ENCODE results near the gene JUNB. TPM values are rescaled to one million over a fixed set of nuclear protein-coding genes. Genes with fewer than 3 reads are reported as not detected.

The JUNB gene
- total RNA-seq, 1 experiment from 2014 or later, result 125 TPM

- H3K36me3 ChIP-seq, result no peaks in the 10 kb centered on the region
- DNase-seq, result no peak
- no peaks in the 10 kb centered on the region for H3K27me3 ChIP-seq
- H3K4me3 ChIP-seq, result no peak overlapping the region
- H3K9me3 ChIP-seq, result no peaks in the 10 kb centered on the region
These were observed 6.3 kb upstream of the JUNB start for GRCh38 chr19:12784871-12785430.

GRCh38 chr19:12785431-12786031, 5.8 kb upstream of the JUNB start:
- Histone ChIP-seq H3K36me3 (no peaks in the 10 kb centered on the region), H3K4me3 (no peak overlapping the region), H3K9me3 (no peaks in the 10 kb centered on the region), H3K27me3 (no peaks in the 10 kb centered on the region)
- DNase-seq, result peak; percentile 37

- no peaks in the 10 kb centered on the region for H3K9me3 ChIP-seq
- H3K4me3 ChIP-seq, result no peak overlapping the region
- no peaks in the 10 kb centered on the region for H3K27me3 ChIP-seq
- no peaks in the 10 kb centered on the region for H3K36me3 ChIP-seq
- DNase-seq, result peak; percentile 84
These were observed 5.0 kb upstream of the JUNB start for GRCh38 chr19:12786141-12786870.

- no peaks in the 10 kb centered on the region for H3K9me3 ChIP-seq
- peaks cover 2% of the 10 kb centered on the region for H3K36me3 ChIP-seq
- DNase-seq, result no peak
- no peak overlapping the region for H3K4me3 ChIP-seq
- H3K27me3 ChIP-seq, result no peaks in the 10 kb centered on the region
These were observed 4.3 kb upstream of the JUNB start for GRCh38 chr19:12786952-12787351.

- Histone ChIP-seq H3K27me3 (no peaks in the 10 kb centered on the region), H3K4me3 (no peak overlapping the region), H3K9me3 (no peaks in the 10 kb centered on the region), H3K36me3 (peaks cover 7% of the 10 kb centered on the region)
- DNase-seq, result no peak
These were observed 3.8 kb upstream of the JUNB start for GRCh38 chr19:12787458-12787857.

- DNase-seq, result no peak
- H3K27me3 ChIP-seq, result no peaks in the 10 kb centered on the region
- peak overlapping the region; percentile 37 for H3K4me3 ChIP-seq
These were observed 3.1 kb upstream of the JUNB start for GRCh38 chr19:12788042-12788681.

GRCh38 chr19:12788682-12789097, 2.6 kb upstream of the JUNB start:
- Histone ChIP-seq H3K36me3 (peaks cover 16% of the 10 kb centered on the region), H3K4me3 (peak overlapping the region; percentile 37), H3K27me3 (no peaks in the 10 kb centered on the region), H3K9me3 (no peaks in the 10 kb centered on the region)
- peak; percentile 96 for DNase-seq

More at GRCh38 chr19:12788042-12788681, 3.1 kb upstream of the JUNB start:
- H3K36me3 ChIP-seq, result peaks cover 14% of the 10 kb centered on the region
- H3K9me3 ChIP-seq, result no peaks in the 10 kb centered on the region

GRCh38 chr19:12789098-12789903, 2.0 kb upstream of the JUNB start:
- Histone ChIP-seq H3K4me3 (peak overlapping the region; percentile 89), H3K36me3 (peaks cover 16% of the 10 kb centered on the region), H3K27me3 (no peaks in the 10 kb centered on the region), H3K9me3 (no peaks in the 10 kb centered on the region)
- no peak for DNase-seq

- Histone ChIP-seq H3K36me3 (peaks cover 16% of the 10 kb centered on the region), H3K27me3 (no peaks in the 10 kb centered on the region), H3K9me3 (no peaks in the 10 kb centered on the region), H3K4me3 (peak overlapping the region; percentile 89)
- DNase-seq, result peak; percentile 100
These were observed 1.2 kb upstream of the JUNB start for GRCh38 chr19:12789904-12790619.

GRCh38 chr19:12790628-12791344, 500 bp upstream of the JUNB start:
- peaks cover 16% of the 10 kb centered on the region for H3K36me3 ChIP-seq
- H3K27me3 ChIP-seq, result no peaks in the 10 kb centered on the region
- H3K4me3 ChIP-seq, result peak overlapping the region; percentile 89
- H3K9me3 ChIP-seq, result no peaks in the 10 kb centered on the region
- DNase-seq, result no peak

GRCh38 chr19:12792051-12792852, 966 bp downstream of the JUNB start:
- H3K4me3 ChIP-seq, result peak overlapping the region; percentile 89
- peak; percentile 85 for DNase-seq
- no peaks in the 10 kb centered on the region for H3K27me3 ChIP-seq
- H3K9me3 ChIP-seq, result no peaks in the 10 kb centered on the region
- peaks cover 16% of the 10 kb centered on the region for H3K36me3 ChIP-seq

- H3K4me3 ChIP-seq, result peak overlapping the region; percentile 89
- no peaks in the 10 kb centered on the region for H3K27me3 ChIP-seq
- DNase-seq, result no peak
These were observed 1.6 kb downstream of the JUNB start for GRCh38 chr19:12792853-12793289.

GRCh38 chr19:12793290-12794195, 2.3 kb downstream of the JUNB start:
- Histone ChIP-seq H3K9me3 (no peaks in the 10 kb centered on the region), H3K36me3 (peaks cover 16% of the 10 kb centered on the region)

More at GRCh38 chr19:12792853-12793289, 1.6 kb downstream of the JUNB start:
- Histone ChIP-seq H3K9me3 (no peaks in the 10 kb centered on the region), H3K36me3 (peaks cover 16% of the 10 kb centered on the region)

More at GRCh38 chr19:12793290-12794195, 2.3 kb downstream of the JUNB start:
- Histone ChIP-seq H3K27me3 (no peaks in the 10 kb centered on the region), H3K4me3 (peak overlapping the region; percentile 89)
- peak; percentile 100 for DNase-seq

All from MG63 (cell line).